Raji (cell line): Measurements from ENCODE around the gene PLCB2.

Experiments used
- POLR2A ChIP-seq: IDR thresholded peaks from 2 replicates; pipeline ENCODE4 v1.6.1; 2011; ENCODE audit warnings: low read depth, low read length, control low read depth; ENCODE audit not compliant: insufficient read depth

PLCB2 gene

DNA sequence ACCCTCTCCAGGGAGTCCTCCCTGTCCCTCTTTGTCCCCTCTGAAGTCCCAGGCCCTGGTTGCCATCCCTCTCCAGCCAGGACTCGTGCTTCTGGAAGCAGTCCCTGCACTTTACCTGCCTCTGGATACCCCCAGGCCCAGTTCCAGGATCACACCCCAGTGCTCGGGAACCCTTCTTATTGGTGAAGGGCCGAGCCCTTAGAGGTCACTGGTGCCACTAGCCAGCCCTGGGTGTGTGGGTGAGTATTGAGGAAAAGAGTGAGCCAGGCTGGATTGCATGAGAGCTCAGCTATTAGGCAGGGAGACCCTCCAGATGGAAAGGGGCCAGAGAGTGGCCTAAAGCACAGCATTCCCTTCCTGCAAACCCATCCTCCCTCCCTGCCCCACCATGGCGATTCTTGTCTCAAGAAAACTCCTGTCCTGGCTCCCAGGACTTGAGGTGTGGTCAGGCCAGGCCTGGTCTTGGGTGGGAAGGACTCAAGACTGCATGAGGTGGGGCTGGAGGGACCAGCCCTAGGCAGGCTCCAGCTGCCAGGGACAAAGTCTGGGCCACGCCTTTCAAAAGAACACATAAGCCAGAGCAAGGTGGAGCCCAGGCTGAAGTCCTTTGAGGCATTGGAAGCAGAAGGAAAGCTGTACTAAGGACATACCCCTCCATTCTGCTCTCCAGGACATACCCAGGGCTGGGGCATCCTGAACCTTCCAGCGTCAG, 38.3 kb upstream of the PLCB2 start:
- no peak for TF ChIP-seq POLR2A

DNA sequence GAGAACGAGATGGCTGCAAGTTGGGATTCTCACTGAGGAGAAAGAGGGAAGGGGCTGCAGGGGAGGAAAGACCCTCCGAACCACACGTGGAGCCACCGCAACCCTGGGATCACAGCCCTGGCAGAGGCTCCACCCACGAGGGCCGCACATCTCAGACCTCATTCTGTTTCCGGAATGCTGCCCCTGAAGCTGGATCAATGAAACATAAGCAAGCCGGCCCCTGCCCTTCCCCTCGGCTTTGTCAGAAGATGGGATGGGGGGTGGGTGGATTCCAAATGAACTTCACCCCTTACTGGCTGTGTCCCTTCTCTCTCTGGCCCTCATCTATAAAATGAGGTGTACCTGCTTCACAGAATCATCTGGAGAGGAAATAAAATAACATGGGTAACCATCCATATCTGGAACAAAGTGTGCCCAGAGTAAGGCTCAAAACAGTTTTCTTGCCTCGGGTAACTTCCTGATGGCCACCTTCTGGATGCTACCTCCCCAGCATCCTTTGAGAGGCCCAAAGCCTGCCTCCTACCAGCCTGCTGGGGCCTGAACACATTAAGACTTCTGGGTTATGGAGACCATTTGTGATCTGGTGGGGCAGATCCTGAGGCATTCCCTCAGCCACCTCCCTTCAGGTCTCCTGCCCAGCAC, 37.6 kb upstream of the PLCB2 start:
- no peak for TF ChIP-seq POLR2A

DNA sequence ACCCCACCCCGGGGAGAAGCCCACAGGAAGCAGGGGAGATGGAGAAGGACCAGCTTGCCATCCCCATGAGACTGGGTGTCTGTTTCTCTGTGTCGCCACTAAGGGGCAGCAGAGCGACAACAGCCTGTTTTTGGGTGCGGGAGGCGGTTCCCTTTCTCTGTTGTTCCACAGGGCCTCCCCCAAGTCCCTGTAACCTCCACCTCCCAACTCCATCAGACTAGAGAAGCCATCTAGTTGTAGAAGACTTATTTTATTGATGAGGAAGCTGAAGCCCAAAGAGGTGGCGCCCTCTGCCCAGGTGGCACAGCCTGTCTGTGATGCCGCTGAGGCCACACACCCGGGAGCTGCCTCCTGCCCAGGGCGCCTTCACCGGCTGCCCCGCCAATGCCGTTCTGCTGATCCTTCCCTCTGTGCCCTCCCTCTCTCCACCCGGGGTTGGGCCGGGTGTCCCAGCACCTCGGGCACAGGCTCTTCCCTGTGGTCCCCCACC, 36.9 kb upstream of the PLCB2 start:
- TF ChIP-seq POLR2A, result no peak

DNA sequence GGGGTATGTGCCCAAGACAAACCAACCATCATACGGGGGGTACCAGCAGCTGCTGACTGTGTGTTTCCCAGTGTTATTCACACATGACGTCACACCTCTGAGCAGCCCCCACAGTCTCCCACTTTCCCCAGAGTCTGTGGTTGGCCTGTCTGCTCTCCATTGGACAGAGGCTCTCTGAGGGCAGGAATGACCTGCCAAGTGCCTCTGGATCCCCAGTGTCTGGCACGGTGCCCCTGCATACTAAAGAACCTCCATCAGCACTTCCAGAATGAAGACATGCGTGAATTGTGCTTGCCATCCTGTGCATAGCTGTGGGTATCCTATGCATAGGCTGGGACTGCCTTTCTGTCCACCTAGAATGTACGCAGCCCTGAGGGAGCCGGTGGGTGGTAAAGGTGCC, 36.5 kb upstream of the PLCB2 start:
- no peak for TF ChIP-seq POLR2A

DNA sequence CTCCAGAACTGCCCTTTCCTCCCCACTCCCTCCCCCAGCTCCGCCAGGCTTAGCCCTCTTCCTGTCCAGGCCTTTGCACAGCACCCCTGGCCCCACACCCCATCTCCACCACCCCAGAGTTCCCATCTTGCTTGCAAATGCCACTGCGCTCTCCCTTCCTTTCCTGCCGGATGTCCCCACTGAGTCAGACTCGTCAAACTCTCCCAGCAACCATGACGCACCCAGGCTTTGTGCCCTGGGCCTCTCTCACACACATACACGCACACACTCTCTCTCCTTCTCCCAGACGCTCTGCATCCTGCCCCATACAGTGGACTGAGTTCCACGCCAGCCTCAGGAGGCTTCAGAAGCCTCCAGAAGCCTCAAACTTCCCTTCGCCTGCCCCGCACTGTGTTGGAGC, 35.8 kb upstream of the PLCB2 start:
- no peak for TF ChIP-seq POLR2A

DNA sequence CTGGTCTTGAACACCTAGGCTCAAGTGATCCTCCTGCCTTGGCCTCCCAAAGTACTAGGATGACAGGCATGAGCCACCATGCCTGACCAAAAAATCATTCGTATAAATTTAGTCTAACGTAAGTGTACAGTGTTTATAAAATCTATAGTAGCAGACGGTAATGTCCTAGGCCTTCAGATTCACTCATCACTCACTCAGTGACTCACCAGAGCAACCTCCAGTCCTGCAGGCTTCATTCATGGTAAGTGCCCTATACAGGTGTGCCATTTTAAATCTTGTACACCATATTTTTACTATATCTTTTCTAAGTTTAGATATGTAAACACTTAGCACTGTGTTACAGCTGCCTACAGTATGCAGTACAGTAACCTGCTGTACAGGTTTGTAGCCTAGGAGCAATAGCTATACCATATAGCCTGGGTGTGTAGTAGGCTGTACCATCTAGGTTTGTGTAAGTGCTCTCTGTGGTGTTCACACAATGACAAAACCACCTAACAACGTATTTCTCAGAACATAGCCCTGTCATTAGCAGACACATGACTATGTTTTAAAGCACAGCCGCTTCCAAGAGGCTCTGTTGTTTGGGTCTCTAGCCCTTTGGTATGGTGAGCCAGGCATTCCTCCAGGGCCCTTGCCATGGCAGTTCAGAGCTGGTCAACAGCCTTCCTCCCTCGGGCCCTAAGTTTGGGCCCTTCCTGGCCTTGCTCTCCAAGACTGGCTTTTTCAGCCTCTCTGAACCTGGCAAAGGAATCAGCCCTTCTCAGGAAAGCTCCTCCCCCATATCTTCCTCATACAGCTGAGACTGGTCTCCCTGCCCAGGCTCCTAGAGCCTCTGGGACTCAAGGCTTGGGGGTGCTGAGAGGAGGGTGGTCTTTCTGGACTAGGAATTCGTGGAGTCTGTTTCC, 34.9 kb upstream of the PLCB2 start:
- TF ChIP-seq POLR2A, result no peak

DNA sequence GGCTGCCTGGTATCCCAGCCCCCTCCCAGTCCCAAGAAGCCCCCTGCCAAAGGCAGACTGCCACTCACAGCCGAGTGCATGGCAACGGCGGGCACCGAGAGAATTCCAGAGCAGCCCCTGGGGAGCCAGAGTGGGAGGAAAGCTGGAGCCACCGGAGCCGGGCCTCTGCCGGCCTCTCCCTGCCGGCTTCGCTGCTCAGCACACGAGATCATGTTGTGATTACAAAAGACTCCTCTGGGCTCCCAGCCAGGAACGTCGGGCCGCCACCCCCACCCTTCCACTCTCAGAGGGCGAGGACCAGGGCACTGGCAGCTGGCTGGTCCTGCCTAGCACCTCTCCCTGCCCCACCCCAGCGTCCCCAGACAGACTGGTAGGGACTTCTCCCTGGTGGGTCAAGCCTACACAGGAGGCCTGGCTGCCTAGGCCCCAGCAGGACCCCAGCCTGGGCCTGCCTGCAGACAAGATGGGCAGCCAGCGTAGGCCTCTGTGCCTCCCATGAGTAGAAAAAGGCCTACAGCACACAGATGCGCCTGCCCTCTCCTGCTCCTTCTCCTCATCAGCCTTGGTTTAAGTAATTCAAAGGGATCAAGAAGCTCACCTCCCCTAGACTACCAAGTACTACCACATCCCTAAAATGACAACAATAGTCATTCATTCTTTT, 33.1 kb upstream of the PLCB2 start, which contains the start of gene CCDC9B:
Gene CCDC9B (minus strand): TSS at position 200 of the 661 bp plus-strand sequence. CDS start 120 bp downstream, at position 80.
- no peak for TF ChIP-seq POLR2A

DNA sequence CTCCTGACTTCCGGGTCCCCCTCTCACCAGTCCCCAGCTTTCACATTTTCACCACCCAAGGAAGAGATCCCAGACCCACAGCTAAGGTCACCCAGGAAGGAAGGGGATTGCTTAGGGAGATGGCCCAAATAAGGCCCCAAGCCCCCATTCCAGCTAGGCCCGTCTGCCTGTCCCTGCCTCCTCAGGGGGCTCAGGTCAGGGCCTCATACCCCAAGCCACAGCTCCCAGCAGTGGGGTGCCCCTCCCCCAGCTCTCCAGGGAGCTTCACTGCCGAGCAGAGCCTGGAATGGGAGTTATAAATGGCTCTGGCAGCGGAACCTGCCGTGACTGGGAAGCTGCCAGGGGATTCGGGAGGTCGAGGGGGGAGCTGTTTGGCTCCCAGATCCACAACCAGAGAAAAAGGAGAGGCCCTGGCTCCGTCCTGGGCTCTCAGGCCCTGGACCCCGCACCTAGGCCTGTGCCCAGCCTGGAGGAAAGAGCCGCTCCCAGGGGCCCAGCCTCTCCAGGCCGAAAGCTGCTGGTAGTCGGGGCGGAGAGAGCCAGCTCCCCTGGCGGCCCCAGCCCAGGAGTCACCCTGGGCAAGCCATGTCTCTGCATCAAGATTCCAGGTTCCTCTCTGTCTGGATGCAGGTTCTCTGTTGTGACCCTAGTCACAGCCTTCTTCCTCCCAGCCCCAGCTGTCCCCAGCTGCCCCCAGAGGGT, 32.5 kb upstream of the PLCB2 start:
- no peak for TF ChIP-seq POLR2A

DNA sequence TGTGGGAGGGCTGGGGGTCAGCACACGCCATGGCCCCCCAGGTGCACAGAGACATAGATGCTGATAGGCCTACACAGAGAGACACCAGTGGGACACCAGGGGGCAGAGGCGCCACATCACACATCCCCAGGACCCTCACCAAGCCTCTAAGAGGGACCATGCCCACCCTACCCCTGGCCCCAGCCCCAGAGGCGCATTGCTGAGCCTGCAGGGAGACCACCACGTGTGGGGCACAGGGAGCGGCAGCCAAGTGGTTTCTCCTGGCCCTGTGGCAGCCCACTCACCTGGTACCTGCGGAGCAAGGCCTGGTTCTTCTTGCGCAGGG, 31.8 kb upstream of the PLCB2 start:
- TF ChIP-seq POLR2A, result no peak

DNA sequence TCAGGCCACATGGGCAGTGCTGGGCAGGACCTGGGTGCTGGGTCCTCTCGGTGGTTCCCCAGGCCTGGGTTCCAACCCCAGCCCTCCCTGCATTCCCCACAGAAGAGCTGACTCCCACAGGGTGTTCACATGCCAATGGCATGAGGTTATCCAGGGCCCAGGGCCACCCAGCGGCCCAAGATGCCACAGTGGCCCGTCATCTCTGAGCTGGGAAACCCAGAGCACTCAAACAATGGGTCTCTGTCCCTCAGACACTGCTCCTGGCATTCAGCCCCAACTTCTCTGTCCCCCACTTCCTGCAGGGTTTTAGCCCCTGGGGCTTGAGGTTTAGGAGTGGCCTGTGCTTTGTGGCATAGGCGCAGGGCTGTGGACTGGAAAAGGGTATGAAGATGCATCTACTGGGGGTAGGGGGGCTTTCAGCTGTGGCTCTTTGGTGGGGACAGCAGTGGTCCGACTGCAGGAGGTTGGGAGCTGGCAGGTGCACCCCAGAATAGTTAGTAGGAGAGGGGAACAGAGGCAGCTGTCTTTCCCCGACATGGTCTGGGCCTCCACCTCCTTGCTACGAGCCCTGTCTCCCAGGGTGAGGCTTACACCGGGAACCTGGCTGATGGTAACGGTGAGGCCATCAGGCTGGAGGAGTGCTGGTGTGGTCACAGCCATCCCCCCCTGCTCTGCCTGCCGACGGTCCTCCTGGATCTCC, 31.3 kb upstream of the PLCB2 start:
- no peak for TF ChIP-seq POLR2A

DNA sequence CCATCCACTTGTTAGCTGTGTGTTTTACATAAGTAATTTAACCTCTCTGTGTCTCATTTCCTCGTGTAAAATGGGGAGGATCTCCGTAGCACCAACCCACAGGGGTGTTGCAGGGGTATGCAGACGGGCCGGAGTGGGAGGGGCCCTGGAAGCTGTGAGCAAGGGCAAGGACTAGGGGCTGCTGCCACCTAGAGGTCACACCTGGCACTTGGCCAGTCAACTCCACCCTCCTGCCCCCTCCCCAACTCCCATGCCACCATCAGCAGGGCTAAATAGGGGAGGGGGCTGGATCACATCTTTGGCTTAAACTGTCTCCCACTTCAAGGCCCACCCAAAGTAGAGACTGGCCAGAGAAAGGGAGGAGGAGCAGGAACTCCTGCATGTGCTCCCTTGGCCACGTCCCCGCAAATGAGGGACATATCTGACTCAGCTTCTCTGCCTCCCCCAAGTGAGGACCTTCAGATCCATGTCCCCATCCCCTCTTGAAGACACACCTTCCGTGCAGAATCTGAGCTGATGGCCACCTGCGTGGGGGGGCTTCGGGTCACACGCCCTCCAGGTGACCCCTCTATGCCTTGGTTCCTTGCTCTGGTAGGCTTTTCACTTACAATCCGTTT, 30.4 kb upstream of the PLCB2 start:
- TF ChIP-seq POLR2A, result no peak

DNA sequence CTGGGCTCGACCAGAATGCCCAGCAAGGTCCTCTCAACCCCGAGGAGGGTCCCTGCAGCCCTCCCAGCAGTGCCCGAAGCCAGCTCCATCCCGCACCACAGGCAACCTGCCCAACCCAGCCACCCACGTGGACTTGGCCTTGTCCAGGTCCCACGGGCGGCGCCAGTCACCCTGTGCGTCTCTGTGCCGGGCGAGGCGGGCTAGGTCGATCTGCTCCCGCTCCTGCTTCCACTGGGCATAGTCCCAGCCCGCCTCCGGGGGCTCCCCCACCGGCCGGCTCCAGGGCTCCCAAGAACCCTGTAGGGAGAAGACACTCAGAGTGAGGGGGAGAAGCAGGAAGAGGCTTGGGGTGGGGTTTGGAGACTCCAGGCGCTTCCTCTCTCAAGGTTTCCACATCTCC, 29.9 kb upstream of the PLCB2 start:
- TF ChIP-seq POLR2A, result no peak

DNA sequence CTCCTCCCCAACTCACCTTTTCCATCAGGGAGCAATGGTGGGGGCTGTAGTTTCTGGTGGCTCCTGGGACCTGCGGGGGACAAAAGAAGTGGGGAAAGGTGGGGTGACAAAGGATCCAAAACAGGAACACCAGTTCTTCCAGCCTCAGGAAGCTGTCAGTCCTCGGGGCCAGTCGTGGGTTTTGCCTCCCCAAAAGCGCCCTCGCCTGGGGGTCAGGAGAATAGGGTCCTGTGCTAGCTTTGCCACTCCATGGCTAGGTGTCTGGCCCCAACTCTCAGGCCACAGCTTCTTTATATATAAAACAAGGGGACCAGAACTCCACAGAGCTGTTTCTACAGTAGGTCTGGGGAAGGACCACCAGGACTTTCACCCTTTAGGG, 29.0 kb upstream of the PLCB2 start:
- no peak for TF ChIP-seq POLR2A
